PC-3 (cell line): ENCODE measurements around the gene MYH6. TPM values are rescaled to one million over a fixed set of nuclear protein-coding genes. Genes with fewer than 3 reads are reported as not detected.

Experiments
- ATAC-seq: fragments of 200-7000 bp; cut with Tn5 transposase; 2 replicates; pipeline ENCODE4 v1.9.1; 2020; ENCODE audit warnings: mild to moderate bottlenecking, moderate library complexity
- BruUV-seq: library from RNA; stranded (reverse); fragments of 400-500 nt; replicated peaks from 2 replicates; lab custom pipeline; 2021; lab: Mats Ljungman, UMichigan
- CTCF ChIA-PET: fragments of 300-600 bp; sonication (Branson Sonifier 250); formaldehyde crosslinking; loops from one replicate; lab custom pipeline; 2022; ENCODE audit warnings: antibody characterized with exemption; lab: Charles Lee
- POLR2A ChIA-PET: fragments of 300-600 bp; sonication (Branson Sonifier 250); formaldehyde crosslinking; loops from one replicate; lab custom pipeline; 2022; ENCODE audit warnings: antibody characterized with exemption; ENCODE audit not compliant: unreplicated experiment; lab: Charles Lee
- DNase-seq: peaks from one replicate; pipeline ENCODE4 v3.0.0-alpha.2; 2015
- H2AFZ ChIP-seq: fragments of 300-600 bp; sonication (generic); 2 replicates; pipeline ENCODE4 v1.6.0; 2016; ENCODE audit warnings: antibody characterized with exemption, low read length
- H3F3A ChIP-seq: fragments of 300-600 bp; sonication (generic); one replicate; pipeline ENCODE4 v1.6.0; 2017; ENCODE audit warnings: antibody characterized with exemption, low read length, control low read depth, mild to moderate bottlenecking; ENCODE audit not compliant: unreplicated experiment
- H3K27ac ChIP-seq: fragments of 300-600 bp; sonication (generic); 2 replicates; pipeline ENCODE4 v1.5.1; 2016; ENCODE audit warnings: mild to moderate bottlenecking, low read length
- H3K27me3 ChIP-seq: fragments of 300-600 bp; sonication (generic); 2 replicates; pipeline ENCODE4 v1.6.1; 2016; ENCODE audit warnings: low read length, mixed read lengths
- H3K36me3 ChIP-seq: fragments of 300-600 bp; sonication (generic); 2 replicates; pipeline ENCODE4 v1.6.1; 2016; ENCODE audit warnings: low read depth, mixed run types, low read length, mixed read lengths
- H3K4me1 ChIP-seq: fragments of 300-600 bp; sonication (generic); 2 replicates; pipeline ENCODE4 v1.5.1; 2016; ENCODE audit warnings: low read length; ENCODE audit not compliant: insufficient read depth
- H3K4me2 ChIP-seq: fragments of 300-600 bp; sonication (generic); 2 replicates; pipeline ENCODE4 v1.6.0; 2016; ENCODE audit warnings: low read length
- H3K4me3 ChIP-seq: fragments of 300-600 bp; sonication (generic); 2 replicates; pipeline ENCODE4 v1.5.1; 2016; ENCODE audit warnings: mild to moderate bottlenecking, low read length, mixed read lengths
- H3K79me2 ChIP-seq: fragments of 300-600 bp; sonication (generic); 2 replicates; pipeline ENCODE4 v1.6.1; 2017; ENCODE audit warnings: low read length, mixed read lengths
- H3K9ac ChIP-seq: fragments of 300-600 bp; sonication (generic); 2 replicates; pipeline ENCODE4 v1.6.0; 2016; ENCODE audit warnings: mild to moderate bottlenecking, low read length
- H3K9me2 ChIP-seq: fragments of 300-600 bp; sonication (generic); replicated peaks from 2 replicates; pipeline ENCODE4 v1.6.1; 2016; ENCODE audit warnings: mixed run types, low read length, mixed read lengths
- H3K9me3 ChIP-seq: fragments of 300-600 bp; sonication (generic); 2 replicates; pipeline ENCODE4 v1.6.1; 2016; ENCODE audit warnings: low read length, mixed read lengths
- H4K20me1 ChIP-seq: fragments of 300-600 bp; sonication (generic); 2 replicates; pipeline ENCODE4 v1.6.1; 2016; ENCODE audit warnings: low read length, mixed read lengths
- CTCF ChIP-seq: fragments of 300-600 bp; sonication (generic); conservative IDR thresholded peaks from 2 replicates; pipeline ENCODE4 v1.5.1; 2017; ENCODE audit warnings: antibody characterized with exemption, low read depth, mild to moderate bottlenecking, low read length
- EZH2 ChIP-seq: fragments of 300-600 bp; sonication (generic); IDR thresholded peaks from one replicate; pipeline ENCODE4 v1.6.1; 2017; ENCODE audit warnings: antibody characterized with exemption, mild to moderate bottlenecking, low read length; ENCODE audit not compliant: unreplicated experiment
- EZH2phosphoT487 ChIP-seq: fragments of 300-600 bp; sonication (generic); IDR thresholded peaks from 2 replicates; pipeline ENCODE4 v1.6.1; 2018; ENCODE audit warnings: mild to moderate bottlenecking, antibody characterized with exemption, low read length, borderline replicate concordance
- intact Hi-C: fragments of 100-400 bp; cut with micrococcal nuclease; formaldehyde crosslinking; loops from 2 replicates; pipeline ENCODE4 v1.9.0; 2023
- total RNA-seq: library from RNA; depleted of rRNA; stranded (reverse); fragments of >200 nt; gene quantifications from 2 replicates; pipeline ENCODE4 v1.2.3, GENCODE V29; 2014

The MYH6 gene
- total RNA-seq, 1 experiment from 2014 or later: not detected

- Histone ChIP-seq H3K9ac (no peak overlapping the region), H2AFZ (no peak overlapping the region), H3K9me3 (no peaks in the 10 kb centered on the region), H3K4me3 (no peak overlapping the region), H3K27me3 (peaks cover 19% of the 10 kb centered on the region), H3K4me1 (no peaks in the 10 kb centered on the region), H3K9me2 (no peaks in the 10 kb centered on the region), H4K20me1 (no peaks in the 10 kb centered on the region), H3K4me2 (no peak overlapping the region), H3F3A (no peaks in the 10 kb centered on the region), H3K27ac (no peak overlapping the region), H3K36me3 (no peaks in the 10 kb centered on the region), H3K79me2 (no peaks in the 10 kb centered on the region)
- TF ChIP-seq EZH2phosphoT487: no peak
- TF ChIP-seq EZH2: no peak
- no peak for TF ChIP-seq CTCF
- no TSS peak for BruUV-seq
- DNase-seq (no peak), ATAC-seq (no peak)
- CTCF ChIA-PET: no interaction called here
- intact Hi-C loops: no loop called here
- POLR2A ChIA-PET: no interaction called here
These were observed 29.4 kb downstream of the MYH6 start for GRCh38 chr14:23378612-23379220.

GRCh38 chr14:23377573-23378563 lies 30.2 kb downstream of the MYH6 start:
- Histone ChIP-seq H3K9ac (no peak overlapping the region), H3K36me3 (no peaks in the 10 kb centered on the region), H3K9me2 (no peaks in the 10 kb centered on the region), H3K4me3 (no peak overlapping the region), H3K9me3 (no peaks in the 10 kb centered on the region), H2AFZ (no peak overlapping the region), H3F3A (no peaks in the 10 kb centered on the region), H3K4me1 (no peaks in the 10 kb centered on the region), H3K79me2 (no peaks in the 10 kb centered on the region), H3K27ac (no peak overlapping the region), H4K20me1 (no peaks in the 10 kb centered on the region), H3K4me2 (no peak overlapping the region), H3K27me3 (peaks cover 14% of the 10 kb centered on the region)
- no peak for DNase-seq
- no peak for ATAC-seq
- intact Hi-C loops: no loop called here
- ChIA-PET CTCF (no interaction called here), POLR2A (no interaction called here)
- TF ChIP-seq EZH2phosphoT487 (no peak), EZH2 (no peak), CTCF (no peak)
- no TSS peak for BruUV-seq

GRCh38 chr14:23377198-23377550 lies 30.9 kb downstream of the MYH6 start:
- Histone ChIP-seq H3F3A (no peaks in the 10 kb centered on the region), H3K9me2 (no peaks in the 10 kb centered on the region), H3K4me1 (no peaks in the 10 kb centered on the region), H4K20me1 (no peaks in the 10 kb centered on the region), H2AFZ (no peak overlapping the region), H3K9ac (no peak overlapping the region), H3K4me3 (no peak overlapping the region), H3K27me3 (peaks cover 11% of the 10 kb centered on the region), H3K4me2 (no peak overlapping the region), H3K27ac (no peak overlapping the region), H3K9me3 (no peaks in the 10 kb centered on the region), H3K79me2 (no peaks in the 10 kb centered on the region), H3K36me3 (no peaks in the 10 kb centered on the region)
- TF ChIP-seq EZH2 (no peak), CTCF (no peak), EZH2phosphoT487 (no peak)
- ChIA-PET POLR2A (no interaction called here), CTCF (no interaction called here)
- intact Hi-C loops: no loop called here
- DNase-seq: no peak
- no TSS peak for BruUV-seq
- ATAC-seq: no peak
